ENCODE data around the gene ZBTB33.

Gene ZBTB33

DNA sequence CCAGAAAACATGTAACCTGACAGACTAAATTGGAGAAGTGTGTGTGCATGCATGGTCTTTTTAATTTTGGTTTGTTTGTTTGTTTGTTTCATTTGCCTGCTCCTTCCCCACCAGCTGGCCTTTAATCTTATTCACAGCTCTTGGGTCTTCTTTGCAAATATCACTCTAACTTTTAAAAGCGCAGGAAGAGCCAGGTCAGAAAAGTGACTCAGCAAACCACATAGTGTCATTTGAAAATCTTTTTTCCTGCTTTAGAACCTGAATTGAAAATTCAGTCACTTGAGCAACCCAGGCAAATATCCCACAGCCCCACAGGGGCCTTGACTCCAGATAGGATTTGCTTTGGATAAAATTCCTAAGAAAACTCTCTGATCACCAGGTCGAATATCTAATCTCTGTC lies 56.0 kb downstream of the ZBTB33 start:
- no peak for DNase-seq (ENCODE audit: low spot score)

All from SK-N-DZ (cell line).